Measurements from ENCODE around the gene LIN37.

- TF ChIP-seq CTCF (IDR thresholded peaks at IDR 0.05; ENCODE audit: extremely low read depth in 1 of 2, insufficient read depth in 1 of 2, low read depth in 1 of 2, low read length in 2 of 2) (no peak), POLR2A (IDR thresholded peaks at IDR 0.05; ENCODE audit: low read depth, low read length) (no peak), GATA2 (IDR thresholded peaks at IDR 0.05; ENCODE audit: insufficient read depth, insufficient read length, low read depth, low read length) (no peak), POLR2AphosphoS5 (IDR thresholded peaks at IDR 0.05; ENCODE audit: insufficient read depth, low read depth, low read length) (no peak), JUN (IDR thresholded peaks at IDR 0.05; ENCODE audit: borderline replicate concordance, insufficient read depth, insufficient read length, low read depth) (no peak), EZH2 (IDR thresholded peaks at IDR 0.05; ENCODE audit: borderline replicate concordance, low read depth, low read length, severe bottlenecking) (no peak), FOS (IDR thresholded peaks at IDR 0.05; ENCODE audit: borderline replicate concordance, insufficient read depth, low read length) (no peak), MAX (IDR thresholded peaks at IDR 0.05; ENCODE audit: insufficient read depth, insufficient read length) (no peak), MYC (IDR thresholded peaks at IDR 0.05; ENCODE audit: low read depth, low read length) (no peak)
Observed at GRCh38 chr19:35743640-35744429, 4.5 kb upstream of the LIN37 start.

Data from endothelial cell of umbilical vein (primary cell).